OCI-LY3 (cell line): ENCODE data around the gene C1QTNF1.

Source experiments
- EZH2phosphoT487 ChIP-seq: fragments of 200-600 bp; shearing (Covaris generic); IDR thresholded peaks from 2 replicates; pipeline ENCODE4 v1.6.1; 2018; ENCODE audit warnings: antibody characterized with exemption, mixed run types, low read depth
- TF ChIP-seq, protein P1 (sequence below): fragments of 200-600, 300-600 bp; sonication (generic); IDR thresholded peaks from 2 replicates; pipeline ENCODE4 v1.5.1; 2014; ENCODE audit warnings: antibody characterized with exemption, low read length, low read depth

DNA sequence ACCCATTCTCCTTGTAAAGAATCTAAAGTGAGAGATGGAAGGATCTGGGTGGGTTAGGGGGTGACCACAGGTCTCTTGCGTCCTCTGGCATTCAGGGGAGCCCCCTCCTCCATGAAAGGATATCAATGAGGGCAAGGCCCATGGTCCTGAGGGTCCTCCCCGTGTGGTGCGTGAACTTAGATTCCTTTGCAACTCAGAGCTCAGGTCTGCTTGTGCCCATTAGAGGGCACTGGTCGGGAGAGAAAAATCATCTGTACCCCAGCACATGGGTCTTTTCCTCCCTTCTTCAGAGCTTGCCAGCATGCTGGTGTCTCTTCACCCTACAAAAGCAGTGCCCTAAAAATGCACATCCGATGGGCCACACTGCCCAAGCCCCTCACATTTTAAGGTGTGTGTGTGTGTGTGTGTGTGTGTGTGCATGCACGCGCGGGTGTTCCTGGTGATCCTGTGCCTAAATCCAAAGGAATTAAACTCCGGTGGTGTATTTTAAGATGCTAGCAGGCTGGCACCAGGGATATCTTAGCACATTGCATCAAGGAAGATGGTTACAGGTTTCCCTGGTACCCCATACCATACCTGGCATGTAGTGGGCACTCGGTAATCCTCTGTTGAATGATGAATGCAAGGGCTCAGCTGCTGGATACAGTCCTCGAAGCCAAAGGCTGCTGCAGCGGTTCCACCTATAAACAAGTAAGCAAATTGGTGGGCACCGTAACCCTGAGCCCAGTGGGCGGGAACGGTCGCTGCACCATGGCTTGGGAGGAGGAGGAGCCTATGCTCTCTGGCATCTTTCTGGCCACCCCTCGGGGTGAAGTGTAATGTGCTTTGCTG, 4.7 kb downstream of the C1QTNF1 start:
- TF ChIP-seq, protein P1, sequence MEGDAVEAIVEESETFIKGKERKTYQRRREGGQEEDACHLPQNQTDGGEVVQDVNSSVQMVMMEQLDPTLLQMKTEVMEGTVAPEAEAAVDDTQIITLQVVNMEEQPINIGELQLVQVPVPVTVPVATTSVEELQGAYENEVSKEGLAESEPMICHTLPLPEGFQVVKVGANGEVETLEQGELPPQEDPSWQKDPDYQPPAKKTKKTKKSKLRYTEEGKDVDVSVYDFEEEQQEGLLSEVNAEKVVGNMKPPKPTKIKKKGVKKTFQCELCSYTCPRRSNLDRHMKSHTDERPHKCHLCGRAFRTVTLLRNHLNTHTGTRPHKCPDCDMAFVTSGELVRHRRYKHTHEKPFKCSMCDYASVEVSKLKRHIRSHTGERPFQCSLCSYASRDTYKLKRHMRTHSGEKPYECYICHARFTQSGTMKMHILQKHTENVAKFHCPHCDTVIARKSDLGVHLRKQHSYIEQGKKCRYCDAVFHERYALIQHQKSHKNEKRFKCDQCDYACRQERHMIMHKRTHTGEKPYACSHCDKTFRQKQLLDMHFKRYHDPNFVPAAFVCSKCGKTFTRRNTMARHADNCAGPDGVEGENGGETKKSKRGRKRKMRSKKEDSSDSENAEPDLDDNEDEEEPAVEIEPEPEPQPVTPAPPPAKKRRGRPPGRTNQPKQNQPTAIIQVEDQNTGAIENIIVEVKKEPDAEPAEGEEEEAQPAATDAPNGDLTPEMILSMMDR, result no peak; the same call in 1 of the 2 replicates
- TF ChIP-seq EZH2phosphoT487, result no peak
